Testis (tissue), 3 donors: ENCODE results near the gene CFAP20DC. TPM values are rescaled to one million over a fixed set of nuclear protein-coding genes. Genes with fewer than 3 reads are reported as not detected.

Experiments
- DNase-seq: peaks from one replicate; pipeline ENCODE4 v3.0.0-alpha.2; 2019
- H3K27ac ChIP-seq, 2 donors: fragments of 200-600 bp; sonication (generic); one replicate each; pipeline ENCODE4 v1.5.1; 2019
- H3K27me3 ChIP-seq: fragments of 200-600 bp; sonication (generic); one replicate; pipeline ENCODE4 v1.5.1; 2019
- H3K36me3 ChIP-seq: fragments of 200-600 bp; sonication (generic); one replicate; pipeline ENCODE4 v1.5.1; 2017; ENCODE audit warnings: low read depth; ENCODE audit errors: missing control alignments
- H3K4me1 ChIP-seq: fragments of 200-600 bp; sonication (generic); one replicate; pipeline ENCODE4 v1.5.1; 2019
- H3K4me3 ChIP-seq, 2 donors: fragments of 200-600 bp; sonication (generic); one replicate each; pipeline ENCODE4 v1.5.1; 2017 to 2019
- H3K9me3 ChIP-seq: fragments of 200-600 bp; sonication (generic); one replicate; pipeline ENCODE4 v1.5.1; 2017
- CTCF ChIP-seq, 3 experiments: fragments of 450-650 bp in 2 of 3; fragments of 200-600 bp in 1 of 3; sonication (generic) in 1 of 3; IDR thresholded peaks; one replicate each; pipeline ENCODE4 v1.5.1; 2016 to 2019; ENCODE audit warnings: antibody characterized with exemption in 3 of 3, mild to moderate bottlenecking in 2 of 3, moderate library complexity in 1 of 3
- POLR2A ChIP-seq: fragments of 450-650 bp; IDR thresholded peaks from one replicate; pipeline ENCODE4 v1.6.1; 2017; ENCODE audit warnings: antibody characterized with exemption, mild to moderate bottlenecking, moderate library complexity
- WGBS, 2 donors: methylation state at CpG; one replicate each; pipeline ENCODE4 v1.1.5; 2018; 5-methylcytosine and 5-hydroxymethylcytosine counted together
- intact Hi-C: fragments of 100-400 bp; cut with DNase I; formaldehyde crosslinking; loops from one replicate; pipeline ENCODE4 v1.15.1; 2023; ENCODE audit warnings: low total_unique reads
- polyA plus RNA-seq: library from polyadenylated mRNA; stranded (reverse); fragments of 350-450 nt; fragmentation: Illumina TruSeq; extraction: RNeasy Lipid Tissue Mini Kit (QIAGEN cat#74804); gene quantifications from one replicate; pipeline ENCODE4 v1.2.3, GENCODE V29; 2014; ENCODE audit warnings: low read depth, low replicate concordance; ENCODE audit not compliant: insufficient read depth
- total RNA-seq, 2 donors: library from RNA; depleted of rRNA; stranded (reverse); fragments of >200 nt; gene quantifications; one replicate each; pipeline ENCODE4 v1.2.3, GENCODE V29; 2016

Gene CFAP20DC
- total and polyA plus RNA-seq, 3 donors from 2014 or later: 24.5 to 62.8 (median 42.0) TPM

- no peak overlapping the region for H3K4me3 ChIP-seq
- H3K9me3 ChIP-seq: no peaks in the 10 kb centered on the region
- no peak overlapping the region for H3K27ac ChIP-seq
- intact Hi-C loops: no loop called here
- H3K4me1 ChIP-seq: no peaks in the 10 kb centered on the region
- H3K36me3 ChIP-seq: no peaks in the 10 kb centered on the region
- WGBS, 2 donors: 93% methylated on average over 1 of the region's 1 CpG
- TF ChIP-seq CTCF (IDR thresholded peaks at IDR 0.05) (no peak), POLR2A (no peak)
- no peaks in the 10 kb centered on the region for H3K27me3 ChIP-seq
- no peak for DNase-seq
Measured at GRCh38 chr3:58880182-58880581, 169.6 kb downstream of the CFAP20DC start.

GRCh38 chr3:58874795-58875194 lies 175.0 kb downstream of the CFAP20DC start:
- no peak for DNase-seq
- no peak overlapping the region for H3K27ac ChIP-seq
- 72 to 88% methylated on average over 2 of the region's 2 CpGs for WGBS, 2 donors
- no peaks in the 10 kb centered on the region for H3K27me3 ChIP-seq
- no peak overlapping the region for H3K4me3 ChIP-seq
- H3K36me3 ChIP-seq: no peaks in the 10 kb centered on the region
- TF ChIP-seq CTCF (IDR thresholded peaks at IDR 0.05) (no peak), POLR2A (no peak)
- intact Hi-C loops: no loop called here
- no peaks in the 10 kb centered on the region for H3K9me3 ChIP-seq
- H3K4me1 ChIP-seq: no peaks in the 10 kb centered on the region

- intact Hi-C loops: no loop called here
- TF ChIP-seq CTCF (IDR thresholded peaks at IDR 0.05) (no peak), POLR2A (no peak)
- DNase-seq: no peak
- Histone ChIP-seq H3K4me1 (no peaks in the 10 kb centered on the region), H3K27ac (no peak overlapping the region), H3K36me3 (no peaks in the 10 kb centered on the region), H3K4me3 (no peak overlapping the region), H3K27me3 (no peaks in the 10 kb centered on the region), H3K9me3 (no peaks in the 10 kb centered on the region)
- 88 to 91% methylated on average over 5 of the region's 5 CpGs for WGBS, 2 donors
Measured at GRCh38 chr3:58874248-58874741, 175.5 kb downstream of the CFAP20DC start.

GRCh38 chr3:58868097-58868779 lies 181.6 kb downstream of the CFAP20DC start:
- H3K9me3 ChIP-seq: no peaks in the 10 kb centered on the region
- no peaks in the 10 kb centered on the region for H3K4me1 ChIP-seq
- no peak overlapping the region for H3K4me3 ChIP-seq
- no peak for TF ChIP-seq POLR2A
- no peaks in the 10 kb centered on the region for H3K27me3 ChIP-seq
- 86 to 88% methylated on average over 5 of the region's 5 CpGs for WGBS, 2 donors
- no peak for DNase-seq
- no peaks in the 10 kb centered on the region for H3K36me3 ChIP-seq
- H3K27ac ChIP-seq: no peak overlapping the region
- intact Hi-C loops: no loop called here

- intact Hi-C loops: no loop called here
- Histone ChIP-seq H3K9me3 (no peaks in the 10 kb centered on the region), H3K4me1 (no peaks in the 10 kb centered on the region), H3K27me3 (no peaks in the 10 kb centered on the region), H3K4me3 (no peak overlapping the region), H3K36me3 (no peaks in the 10 kb centered on the region), H3K27ac (no peak overlapping the region)
- WGBS, 2 donors: 75 to 86% methylated on average over 4 of the region's 4 CpGs
- DNase-seq: no peak
- TF ChIP-seq CTCF (IDR thresholded peaks at IDR 0.05): no peak
- no peak for TF ChIP-seq POLR2A
Measured at GRCh38 chr3:58867621-58868020, 182.2 kb downstream of the CFAP20DC start.
